Body of pancreas (tissue), 4 donors: ENCODE results near the gene DVL2. TPM values are rescaled to one million over a fixed set of nuclear protein-coding genes. Genes with fewer than 3 reads are reported as not detected.
A peak's percentile ranks its signal among the peaks of the same experiment; 100 is the strongest.

Experiments used
- ATAC-seq: fragments of 150-250 bp; one replicate; pipeline ENCODE4 v1.9.1; 2016
- DNase-seq, 4 donors: peaks; one replicate each; pipeline ENCODE4 v3.0.0-alpha.2; 2019
- H3K27ac ChIP-seq, 4 donors: fragments of 200-600 bp; sonication (generic); 1 replicate in 3 of 4; 2 replicates in 1 of 4; pipeline versions ENCODE4 v1.5.1 to v1.6.1; 2016 to 2019; ENCODE audit warnings: mild to moderate bottlenecking in 1 of 4, mixed read lengths in 1 of 4, moderate library complexity in 1 of 4
- H3K27me3 ChIP-seq, 2 donors: fragments of 200-600 bp; sonication (generic); one replicate each; pipeline ENCODE4 v1.6.0; 2016; ENCODE audit warnings: mild to moderate bottlenecking in 1 of 2
- H3K36me3 ChIP-seq, 2 donors: fragments of 200-600 bp; sonication (generic); replicated peaks in 1 of 2; 2 replicates each; pipeline ENCODE4 v1.5.1; 2016; ENCODE audit warnings: low read depth in 2 of 2; ENCODE audit not compliant: insufficient read depth in 1 of 2
- H3K4me1 ChIP-seq: fragments of 200-600 bp; sonication (generic); one replicate; pipeline ENCODE4 v1.6.0; 2016
- H3K4me3 ChIP-seq, 2 donors: fragments of 200-600 bp; sonication (generic); 1 replicate in 1 of 2; 2 replicates in 1 of 2; pipeline ENCODE4 v1.5.1; 2016 to 2019
- H3K9me3 ChIP-seq, 3 donors: fragments of 200-600 bp; sonication (generic); 1 replicate in 2 of 3; 2 replicates in 1 of 3; pipeline ENCODE4 v1.5.1; 2016
- CTCF ChIP-seq, 7 experiments: fragments of 450-650 bp in 4 of 7; fragments of 200-600 bp in 3 of 7; sonication (generic) in 3 of 7; IDR thresholded peaks; one replicate each; pipeline ENCODE4 v1.5.1; 2016 to 2019; ENCODE audit warnings: antibody characterized with exemption in 7 of 7
- POLR2A ChIP-seq, 3 donors: fragments of 450-650 bp; IDR thresholded peaks; one replicate each; pipeline ENCODE4 v1.6.1; 2016; ENCODE audit warnings: antibody characterized with exemption in 3 of 3, mild to moderate bottlenecking in 2 of 3
- WGBS, 2 donors: methylation state at CpG; one replicate each; pipeline ENCODE4 v1.1.5; 2017; 5-methylcytosine and 5-hydroxymethylcytosine counted together
- intact Hi-C: fragments of 100-400 bp; cut with DNase I; formaldehyde crosslinking; loops from one replicate; pipeline ENCODE4 v1.15.1; 2023
- microRNA counts, 2 donors: library from miRNA; unstranded; fragments of <30 nt; microRNA quantifications; one replicate each; lab custom pipeline; 2017
- microRNA-seq, 2 donors: library from miRNA; unstranded; fragments of <30 nt; microRNA quantifications; one replicate each; pipeline ENCODE4, GENCODE V29; 2016; ENCODE audit warnings: borderline number of aligned reads in 2 of 2, borderline replicate concordance in 2 of 2
- small RNA-seq: library from RNA; depleted of rRNA; stranded (forward); fragments of <200 nt; gene quantifications from one replicate; pipeline ENCODE3, GENCODE V24; 2016
- total RNA-seq, 2 donors: library from RNA; depleted of rRNA; stranded (reverse); fragments of >200 nt; gene quantifications; one replicate each; pipeline ENCODE4 v1.1.0, GENCODE V29; 2016

The DVL2 gene
- total RNA-seq, 2 donors from 2014 or later: 19.5 to 41.5 TPM

- H3K4me1 ChIP-seq: peaks cover 22% of the 10 kb centered on the region
- DNase-seq: peak; percentile 62 to 74 (median 74)
- WGBS, 2 donors: 2% methylated on average over 19 to 31 of the region's 31 CpGs
- H3K27me3 ChIP-seq: peaks cover 0 to 15% of the 10 kb centered on the region in 2 donors
- ATAC-seq: peak; percentile 76
- intact Hi-C loops: no loop called here
- no peaks in the 10 kb centered on the region for H3K36me3 ChIP-seq
- H3K9me3 ChIP-seq: no peaks in the 10 kb centered on the region
- no peak overlapping the region for H3K4me3 ChIP-seq
- H3K27ac ChIP-seq: no peak overlapping the region
- TF ChIP-seq CTCF (IDR thresholded peaks at IDR 0.05) (peak; percentile 52 to 80 (median 72)), POLR2A (IDR thresholded peaks at IDR 0.05) (no peak)
These were observed 56.9 kb downstream of the DVL2 start for GRCh38 chr17:7177191-7177953.

- H3K9me3 ChIP-seq: no peaks in the 10 kb centered on the region
- DNase-seq: no peak
- H3K27ac ChIP-seq: no peak overlapping the region
- ATAC-seq: no peak
- peaks cover 22% of the 10 kb centered on the region for H3K4me1 ChIP-seq
- TF ChIP-seq POLR2A (IDR thresholded peaks at IDR 0.05) (no peak), CTCF (IDR thresholded peaks at IDR 0.05) (no peak)
- H3K4me3 ChIP-seq: no peak overlapping the region
- H3K27me3 ChIP-seq: peaks cover 0 to 15% of the 10 kb centered on the region in 2 donors
- WGBS, 2 donors: 1 to 5% methylated on average over 9 to 17 of the region's 17 CpGs
- no peaks in the 10 kb centered on the region for H3K36me3 ChIP-seq
- intact Hi-C loops: no loop called here
These were observed 57.5 kb downstream of the DVL2 start for GRCh38 chr17:7176841-7177190.

DNA sequence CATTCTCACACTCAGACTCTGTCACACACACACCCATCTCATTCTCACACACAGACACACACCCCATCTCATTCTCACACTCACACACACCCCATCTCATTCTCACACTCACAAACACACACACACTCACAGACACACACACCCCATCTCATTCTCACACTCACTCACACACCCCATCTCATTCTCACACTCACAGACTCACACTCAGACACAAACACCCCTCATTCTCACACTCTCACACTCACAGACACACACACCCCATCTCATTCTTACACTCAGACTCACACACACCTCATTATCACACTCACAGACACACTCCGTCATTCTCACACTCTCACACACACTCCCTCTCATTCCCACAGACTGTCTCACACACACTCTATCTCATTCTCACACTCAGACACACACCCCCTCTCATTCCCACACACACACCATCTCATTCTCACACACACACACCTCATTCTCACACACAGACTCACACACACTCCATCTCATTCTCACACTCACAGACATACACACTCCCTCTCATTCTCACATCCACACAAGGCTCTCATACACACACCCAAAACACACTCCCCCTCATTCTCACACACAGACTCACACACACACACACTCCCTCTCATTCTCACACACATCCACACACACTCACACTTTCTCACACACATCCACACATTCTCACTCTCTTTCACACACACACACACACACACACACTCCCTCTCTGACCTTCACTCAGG lies 58.0 kb downstream of the DVL2 start:
- Histone ChIP-seq H3K4me3 (no peak overlapping the region), H3K36me3 (no peaks in the 10 kb centered on the region), H3K27ac (no peak overlapping the region), H3K4me1 (peaks cover 22% of the 10 kb centered on the region), H3K9me3 (no peaks in the 10 kb centered on the region), H3K27me3 (peaks cover 0 to 15% of the 10 kb centered on the region in 2 donors)
- intact Hi-C loops: no loop called here
- DNase-seq: no peak
- 69 to 72% methylated on average over 1 of the region's 1 CpG for WGBS, 2 donors
- no peak for ATAC-seq
- TF ChIP-seq POLR2A (IDR thresholded peaks at IDR 0.05): no peak
- no peak for TF ChIP-seq CTCF (IDR thresholded peaks at IDR 0.05)

MicroRNA genes within 50 kb of the gene (microRNA counts, 767-probe panel; counts per million panel counts)
- microRNA hsa-miR-324-3p (lab: Ali Mortazavi, UCI) (0 to 736 counts per million in 2 donors), microRNA hsa-miR-324-5p (lab: Ali Mortazavi, UCI) (0 to 736 counts per million in 2 donors)

Small RNA genes within 50 kb of the gene (microRNA-seq; reads per million reads assigned to microRNA genes)
- 544 to 651 reads per million in 2 donors for gene MIR324

Small RNA genes within 50 kb of the gene (small RNA-seq; reads per million reads assigned to genes)
- gene AC120057.4 (not detected), gene MIR324 (3.6 reads per million, percentile 82 among the genes with 10 or more reads in this experiment), gene RF00019 (not detected)

Other genes starting within 250 kb of the DVL2 start
- gene ALOX12, start 238.5 kb downstream of the DVL2 start, total RNA-seq: not detected
- gene RNASEK, start 221.9 kb downstream of the DVL2 start, total RNA-seq: 10 to 100 TPM in 1 of 2 donors, 1 to 10 TPM in 1; 9.9 to 87.4 TPM
- gene BCL6B, start 211.5 kb downstream of the DVL2 start, total RNA-seq: 1 to 10 TPM; 1.6 to 8.9 TPM
- gene SLC16A13, start 198.5 kb downstream of the DVL2 start, total RNA-seq: 1 to 10 TPM in 1 of 2 donors, not detected in 1; 1.6 TPM
- 10 to 100 TPM in 1 of 2 donors, 1 to 10 TPM in 1; 4.2 to 10.9 TPM for gene SLC16A11, start 190.4 kb downstream of the DVL2 start, total RNA-seq
- gene CLEC10A, start 154.3 kb downstream of the DVL2 start, total RNA-seq: 1 to 10 TPM in 1 of 2 donors, under 1 TPM in 1; 0.33 to 1.0 TPM
- not detected for gene ASGR2, start 119.7 kb downstream of the DVL2 start, total RNA-seq
- 1 to 10 TPM in 1 of 2 donors, not detected in 1; 4.6 TPM for gene ASGR1, start 55.1 kb downstream of the DVL2 start, total RNA-seq
- gene DLG4, start 14.7 kb downstream of the DVL2 start, total RNA-seq: 1 to 10 TPM; 3.6 to 9.3 TPM
- 1,000 to 10,000 TPM in 1 of 2 donors, 100 to 1,000 TPM in 1; 887 to 1,901 TPM for gene ACADVL, start 14.6 kb downstream of the DVL2 start, total RNA-seq
- 10 to 100 TPM; 11.9 to 15.8 TPM for gene PHF23, start 4.9 kb upstream of the DVL2 start, total RNA-seq
- 100 to 1,000 TPM; 145 to 482 TPM for gene GABARAP, start 7.9 kb upstream of the DVL2 start, total RNA-seq
- gene CTDNEP1, start 17.2 kb upstream of the DVL2 start, total RNA-seq: 10 to 100 TPM; 33.5 to 44.8 TPM
- gene ELP5, start 17.7 kb upstream of the DVL2 start, total RNA-seq: 10 to 100 TPM; 10.2 to 16.3 TPM
- gene CLDN7, start 28.0 kb upstream of the DVL2 start, total RNA-seq: 10 to 100 TPM; 72.9 to 92.3 TPM
- 10 to 100 TPM in 1 of 2 donors, 1 to 10 TPM in 1; 1.3 to 10.5 TPM for gene SLC2A4, start 47.2 kb upstream of the DVL2 start, total RNA-seq
- gene YBX2, start 60.1 kb upstream of the DVL2 start, total RNA-seq: 1 to 10 TPM in 1 of 2 donors, under 1 TPM in 1; 0.26 to 1.3 TPM
- gene EIF5A, start 73.1 kb upstream of the DVL2 start, total RNA-seq: 100 to 1,000 TPM in 1 of 2 donors, 10 to 100 TPM in 1; 97.0 to 134 TPM
- gene GPS2, start 80.8 kb upstream of the DVL2 start, total RNA-seq: 10 to 100 TPM; 71.9 to 75.8 TPM
- 10 to 100 TPM; 28.8 to 41.2 TPM for gene NEURL4, start 94.8 kb upstream of the DVL2 start, total RNA-seq
- gene ACAP1, start 102.0 kb upstream of the DVL2 start, total RNA-seq: 1 to 10 TPM in 1 of 2 donors, under 1 TPM in 1; 0.99 to 2.1 TPM
- gene KCTD11, start 117.6 kb upstream of the DVL2 start, total RNA-seq: 1 to 10 TPM; 2.6 to 5.6 TPM
- not detected for gene TMEM95, start 120.6 kb upstream of the DVL2 start, total RNA-seq
- gene TNK1, start 146.6 kb upstream of the DVL2 start, total RNA-seq: 10 to 100 TPM; 12.7 to 15.8 TPM
- gene PLSCR3, start 160.0 kb upstream of the DVL2 start, total RNA-seq: 10 to 100 TPM; 13.2 to 15.8 TPM
- 10 to 100 TPM; 14.5 to 21.8 TPM for gene TMEM256, start 169.6 kb upstream of the DVL2 start, total RNA-seq
- 1 to 10 TPM; 5.2 to 6.3 TPM for gene NLGN2, start 173.3 kb upstream of the DVL2 start, total RNA-seq
- not detected for gene SPEM1, start 185.8 kb upstream of the DVL2 start, total RNA-seq
- gene SPEM2, start 191.1 kb upstream of the DVL2 start, total RNA-seq: not detected
- gene SPEM3, start 194.3 kb upstream of the DVL2 start, total RNA-seq: not detected
- gene TMEM102, start 200.9 kb upstream of the DVL2 start, total RNA-seq: 1 to 10 TPM; 3.6 to 9.6 TPM
- gene FGF11, start 205.0 kb upstream of the DVL2 start, total RNA-seq: 1 to 10 TPM in 1 of 2 donors, not detected in 1; 2.1 TPM
- 1 to 10 TPM; 2.6 to 8.8 TPM for gene CHRNB1, start 210.5 kb upstream of the DVL2 start, total RNA-seq
- 10 to 100 TPM; 30.9 to 38.2 TPM for gene ZBTB4, start 245.1 kb upstream of the DVL2 start, total RNA-seq
- not detected for gene SLC35G6, start 246.9 kb upstream of the DVL2 start, total RNA-seq
- gene POLR2A, start 249.8 kb upstream of the DVL2 start, total RNA-seq: 100 to 1,000 TPM in 1 of 2 donors, 10 to 100 TPM in 1; 36.3 to 124 TPM